SK-MEL-5 (cell line): ENCODE results near the gene SYNGR2. TPM values are rescaled to one million over a fixed set of nuclear protein-coding genes. Genes with fewer than 3 reads are reported as not detected.
"Not testable (repeated sequence)": the region's sequence is repeated elsewhere in the genome, so short reads cannot be mapped to it uniquely, and the experiment has no call there.

Source experiments
- DNase-seq: peaks from one replicate; pipeline ENCODE4 v3.0.0-alpha.2; 2016; ENCODE audit warnings: low read depth, low spot score
- in situ Hi-C: cut with HindIII; loops from 2 replicates; pipeline ENCODE4 v1.10.0; 2016; ENCODE audit warnings: low sequenced_read_pairs, high pct_unique_total_duplicates, low pct_unique_long_range_greater_than_20kb
- total RNA-seq: library from RNA; depleted of rRNA; stranded (reverse); fragments of >200 nt; shearing (Covaris generic); gene quantifications from 2 replicates; pipeline ENCODE4 v1.2.3, GENCODE V29; 2014

The SYNGR2 gene
- total RNA-seq, 1 experiment from 2014 or later: 68.5 TPM

DNA sequence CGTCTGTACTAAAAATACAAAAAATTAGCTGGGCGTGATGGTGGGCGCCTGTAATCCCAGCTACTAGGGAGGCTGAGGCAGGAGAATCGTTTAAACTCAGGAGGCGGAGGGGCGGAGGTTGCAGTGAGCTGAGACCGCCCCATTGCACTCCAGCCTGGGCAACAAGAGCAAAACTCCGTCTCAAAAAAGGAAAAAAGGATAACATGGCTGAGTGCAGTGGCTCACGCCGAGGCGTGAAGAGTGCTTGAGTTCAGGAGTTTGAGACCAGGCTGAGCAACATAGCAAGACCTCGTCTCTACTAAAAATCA lies 28.6 kb upstream of the SYNGR2 start:
- in situ Hi-C loops, DNase-seq: not testable (repeated sequence)

DNA sequence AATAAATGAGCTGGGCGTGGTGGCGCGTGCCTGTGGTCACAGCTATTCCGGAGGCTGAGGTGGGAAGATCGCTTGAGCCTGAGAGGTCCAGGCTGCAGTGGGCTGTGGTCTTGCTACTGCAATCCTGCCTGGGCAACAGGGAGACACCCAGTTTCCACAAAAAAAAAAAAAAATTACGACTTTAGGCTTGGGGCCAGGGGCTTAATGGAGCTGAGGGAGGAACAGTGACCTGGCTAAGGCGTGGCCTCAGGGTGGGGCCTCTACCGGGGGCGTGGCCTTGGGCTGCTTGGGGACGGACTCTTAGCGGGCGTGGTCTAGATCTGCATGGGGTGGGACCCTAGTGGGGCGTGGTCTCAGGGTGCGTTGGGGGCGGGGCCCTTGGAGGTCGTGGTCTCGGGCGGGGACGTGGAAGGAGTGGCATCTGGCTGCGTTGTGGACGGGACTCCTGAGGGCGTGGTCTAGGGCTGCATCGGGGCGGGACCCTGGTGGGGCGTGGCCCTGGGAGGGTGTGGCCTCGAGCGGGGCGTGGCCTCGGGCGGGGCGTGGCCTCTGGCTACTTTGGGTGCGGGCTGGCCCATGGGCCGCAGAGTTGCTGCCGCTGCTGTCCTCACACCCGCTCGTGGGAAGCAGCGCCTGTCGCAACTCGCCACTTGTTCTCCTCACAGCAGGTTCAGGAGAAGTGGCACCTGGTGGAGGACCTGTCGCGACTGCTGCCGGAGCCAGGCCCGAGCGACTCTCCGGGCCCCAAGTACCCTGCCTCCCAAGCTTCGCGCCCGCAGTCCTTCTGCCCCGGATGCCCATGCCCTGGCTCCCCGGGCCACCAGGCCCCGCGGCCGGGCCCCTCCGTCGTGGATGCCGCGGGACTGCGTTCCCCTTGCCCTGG lies 28.0 kb upstream of the SYNGR2 start:
- peak; percentile 100 for DNase-seq
- in situ Hi-C loops: no loop called here

DNA sequence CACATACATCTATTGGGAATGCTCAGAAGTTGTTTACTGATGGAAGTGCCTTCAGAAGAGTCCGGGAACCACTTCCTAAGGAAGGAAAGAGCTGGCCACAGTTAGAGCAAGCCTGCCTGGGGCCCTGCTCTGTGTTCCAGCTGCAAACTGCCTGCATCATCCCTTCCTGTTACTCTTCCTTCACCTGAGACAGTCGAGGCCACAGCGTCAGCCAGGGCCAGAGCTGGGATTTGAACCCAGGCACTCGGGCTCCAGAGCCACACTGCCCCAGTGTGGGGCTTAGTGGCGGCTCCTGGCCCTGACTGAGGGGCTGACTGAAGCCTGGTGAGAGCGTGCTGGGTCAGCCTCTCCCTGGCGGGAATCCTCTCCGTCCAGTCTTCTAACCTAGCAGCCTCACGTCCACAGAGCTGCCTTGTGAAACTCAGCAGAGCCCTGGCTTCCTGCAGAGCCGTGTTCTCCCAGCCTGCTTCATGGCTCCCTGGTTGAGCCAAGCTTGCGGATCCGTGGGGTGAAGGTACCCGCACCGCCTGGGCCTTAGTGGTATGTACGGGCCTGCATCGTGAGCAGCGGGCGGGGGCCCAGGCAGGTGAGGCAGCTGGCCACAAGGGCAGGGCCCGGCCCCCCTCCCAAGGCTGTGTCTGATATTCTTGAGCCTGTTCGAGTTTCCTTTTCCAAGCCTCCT lies 26.8 kb upstream of the SYNGR2 start:
- in situ Hi-C loops: no loop called here
- DNase-seq: no peak

DNA sequence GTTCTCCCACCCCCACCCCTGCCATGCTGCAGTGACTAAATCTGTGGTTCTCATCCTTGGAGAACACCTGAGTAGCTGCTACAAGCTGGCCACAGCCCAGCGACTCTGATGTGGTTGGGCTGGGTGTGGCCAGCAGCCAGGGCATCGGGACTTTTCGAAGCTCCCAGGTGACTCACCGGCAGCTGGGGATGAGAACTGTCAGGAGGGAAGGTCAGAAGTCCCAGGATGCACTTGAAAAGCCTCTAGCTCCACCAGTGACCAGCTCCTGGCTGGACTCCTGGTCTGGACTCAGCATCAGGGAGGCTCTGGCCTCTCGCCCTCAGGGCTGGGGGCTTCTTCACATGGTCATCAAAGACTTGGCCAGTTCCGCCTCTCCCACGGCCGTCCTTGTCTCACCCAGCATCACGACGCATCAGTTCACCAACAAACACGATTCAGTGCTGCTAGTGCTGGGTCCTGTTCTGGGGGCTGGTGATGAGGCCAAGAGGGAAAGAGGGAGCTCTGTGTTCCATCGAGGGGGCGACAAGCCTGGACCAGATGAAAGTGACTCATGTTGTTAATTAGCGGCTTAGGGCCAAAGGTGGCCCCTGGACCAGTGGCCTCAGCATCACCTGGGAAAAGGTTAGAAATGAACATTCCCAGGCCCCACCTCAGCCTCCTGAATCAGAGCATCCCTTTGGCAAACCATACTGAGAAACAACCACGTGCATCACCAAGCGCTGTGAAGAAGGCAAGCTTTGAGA lies 26.1 kb upstream of the SYNGR2 start:
- in situ Hi-C loops: no loop called here
- no peak for DNase-seq

DNA sequence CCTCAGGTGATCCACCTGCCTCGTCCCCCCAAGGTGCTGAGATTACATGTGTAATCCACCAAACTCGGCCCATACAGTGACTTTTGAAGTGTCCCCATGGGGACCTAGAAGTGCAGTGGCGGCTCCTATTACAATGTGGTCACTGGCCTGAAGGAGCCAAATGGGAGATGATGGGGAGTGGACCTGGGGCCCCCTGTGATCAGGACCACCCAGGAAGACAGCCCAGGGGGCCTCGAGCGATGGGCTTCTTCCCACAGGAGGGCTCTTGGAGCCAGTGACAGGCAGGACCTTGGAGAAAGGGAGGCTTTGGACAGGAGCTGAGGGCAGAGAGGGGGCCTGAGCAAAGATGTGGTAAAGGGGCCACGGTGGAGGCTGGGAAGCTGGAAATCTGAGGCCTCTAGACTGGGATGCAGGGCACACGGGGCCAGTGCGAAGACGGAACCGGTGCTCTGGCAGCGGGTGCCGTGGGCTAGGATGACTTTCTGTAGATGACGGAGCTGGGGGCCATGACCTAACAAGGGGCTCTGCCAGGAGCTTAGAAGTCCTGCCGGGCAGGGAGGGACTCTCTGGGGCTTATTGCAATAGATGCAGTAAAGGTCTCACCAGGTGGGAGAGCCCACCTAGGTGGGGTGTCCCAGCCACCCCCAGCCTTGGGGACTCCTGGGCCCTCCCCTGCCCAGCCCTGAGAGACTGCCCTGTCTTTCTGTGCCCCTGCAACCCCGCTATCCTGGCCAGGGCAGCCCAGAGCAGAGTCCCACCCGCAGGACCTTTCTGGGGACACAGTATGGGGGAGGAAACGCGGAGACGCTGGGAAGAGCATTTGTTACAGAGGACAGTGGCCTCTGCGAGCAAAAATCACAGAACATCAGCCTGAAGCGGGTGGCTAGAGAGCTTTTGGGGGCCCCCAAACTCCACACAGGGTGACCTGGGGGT lies 24.9 kb upstream of the SYNGR2 start:
- in situ Hi-C loops: no loop called here

DNA sequence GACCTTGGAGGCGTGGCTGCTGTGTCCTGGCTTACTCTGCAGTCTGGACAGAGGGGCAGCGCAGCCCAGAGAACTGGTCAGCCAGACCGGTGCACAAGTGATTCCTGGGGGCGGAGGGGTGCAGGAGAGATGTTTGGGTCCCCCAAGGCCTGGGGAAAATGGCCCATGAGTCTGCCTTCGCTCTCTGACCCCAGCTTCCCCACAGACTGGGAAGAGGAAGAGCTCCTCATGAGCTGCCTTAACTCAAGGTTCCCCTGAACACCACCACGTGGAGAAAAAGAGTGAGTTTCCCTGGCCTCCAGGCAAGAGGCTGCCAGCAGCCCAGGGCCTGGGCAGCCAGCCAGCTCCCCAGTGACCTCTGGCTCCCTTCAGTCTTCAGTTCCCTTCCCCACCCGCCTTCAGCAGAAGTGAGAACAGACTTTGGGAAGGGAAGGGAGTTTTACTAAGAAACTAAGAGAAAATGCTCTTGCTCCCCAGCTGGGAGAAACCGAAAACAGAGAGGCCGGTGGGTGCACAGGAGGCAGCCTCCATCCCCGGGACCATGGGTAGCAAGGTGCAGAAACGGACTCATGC lies 24.1 kb upstream of the SYNGR2 start:
- peak; percentile 69 for DNase-seq
- in situ Hi-C loops: no loop called here

More for the DNA sequence above, 24.9 kb upstream of the SYNGR2 start:
- DNase-seq: no peak

DNA sequence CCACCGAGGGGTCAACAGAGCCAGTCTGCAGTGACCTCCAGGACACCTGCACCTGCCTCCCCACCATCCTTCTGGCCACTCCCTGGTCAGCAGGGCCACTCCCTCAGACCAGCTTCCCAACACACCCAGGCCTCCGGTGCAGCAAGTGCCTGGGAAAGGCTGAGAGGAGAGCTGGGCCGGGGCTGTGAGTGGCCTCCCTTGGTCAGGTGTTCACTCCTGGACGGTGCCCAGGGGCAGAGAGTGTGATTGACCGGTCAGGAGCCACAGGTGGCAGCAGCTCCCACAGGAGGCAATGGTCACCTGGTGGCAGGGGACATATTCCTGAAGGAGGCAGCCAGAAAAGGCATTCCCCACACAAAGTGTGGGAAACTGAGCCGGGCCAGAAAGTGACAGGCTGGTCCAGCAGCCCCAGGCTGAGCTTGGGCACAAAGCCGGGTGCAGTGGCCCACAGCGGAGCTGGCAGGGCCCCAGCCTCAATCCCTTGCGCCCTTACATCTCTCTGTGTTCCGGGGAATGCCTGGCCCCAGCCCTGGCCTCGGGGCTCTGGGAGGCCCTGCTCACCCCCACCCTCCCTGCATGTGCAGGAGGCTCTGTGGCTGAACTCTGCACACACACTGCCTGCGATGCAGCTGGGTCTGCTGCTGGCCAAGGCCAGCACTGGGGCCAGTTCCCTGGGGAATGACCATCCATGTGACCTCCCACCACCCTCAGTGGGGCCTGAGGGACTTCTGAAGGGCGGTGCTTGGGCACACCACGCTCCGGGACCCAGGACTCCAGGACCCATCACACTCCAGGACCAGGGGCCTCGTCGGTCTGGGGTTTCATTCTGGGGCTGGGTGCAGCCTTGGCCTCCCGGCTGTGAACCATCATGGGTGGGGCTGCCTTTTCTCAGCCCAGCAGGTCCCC lies 23.4 kb upstream of the SYNGR2 start:
- no peak for DNase-seq
- in situ Hi-C loops: no loop called here

DNA sequence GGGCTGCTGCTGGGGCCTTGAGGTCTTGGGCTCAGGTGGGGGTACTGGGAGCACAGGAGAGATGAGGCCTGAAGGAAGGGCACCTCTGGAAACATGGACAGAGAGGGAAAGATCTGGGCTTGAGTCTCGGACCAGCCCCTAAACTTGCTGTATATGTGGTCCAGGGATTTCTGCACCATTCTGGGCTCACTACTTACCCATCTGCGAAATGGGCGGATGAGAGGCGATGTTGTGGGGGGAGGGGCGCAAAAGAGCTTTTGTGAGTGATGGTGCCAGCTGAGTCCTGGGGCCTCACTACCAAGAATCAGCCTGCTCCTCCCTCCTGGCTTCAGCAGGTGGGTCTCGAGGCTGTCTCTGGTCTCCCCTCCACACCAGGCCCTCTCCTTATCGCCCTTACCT lies 21.9 kb upstream of the SYNGR2 start:
- DNase-seq: no peak
- in situ Hi-C loops: no loop called here

DNA sequence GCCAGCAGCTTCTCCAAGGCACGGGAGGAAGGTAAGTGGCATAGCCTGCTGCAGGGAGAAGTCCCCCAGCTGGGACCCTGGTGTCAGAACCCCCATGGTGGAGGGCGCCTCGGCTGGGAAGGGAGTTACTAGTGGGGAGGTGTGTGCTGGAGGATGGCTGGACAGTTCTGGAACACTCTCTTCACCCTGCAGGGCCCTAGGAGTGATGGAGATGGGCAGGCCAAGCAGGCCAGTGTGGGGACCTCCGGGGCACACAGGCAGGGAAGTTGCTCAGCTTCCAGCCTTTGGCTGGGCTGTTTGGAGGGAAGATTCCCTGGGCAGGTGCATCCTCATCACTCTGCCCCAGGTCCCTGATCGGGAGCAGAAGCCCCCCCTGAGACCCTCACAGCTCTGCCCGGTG lies 21.5 kb upstream of the SYNGR2 start:
- in situ Hi-C loops: no loop called here
- no peak for DNase-seq

DNA sequence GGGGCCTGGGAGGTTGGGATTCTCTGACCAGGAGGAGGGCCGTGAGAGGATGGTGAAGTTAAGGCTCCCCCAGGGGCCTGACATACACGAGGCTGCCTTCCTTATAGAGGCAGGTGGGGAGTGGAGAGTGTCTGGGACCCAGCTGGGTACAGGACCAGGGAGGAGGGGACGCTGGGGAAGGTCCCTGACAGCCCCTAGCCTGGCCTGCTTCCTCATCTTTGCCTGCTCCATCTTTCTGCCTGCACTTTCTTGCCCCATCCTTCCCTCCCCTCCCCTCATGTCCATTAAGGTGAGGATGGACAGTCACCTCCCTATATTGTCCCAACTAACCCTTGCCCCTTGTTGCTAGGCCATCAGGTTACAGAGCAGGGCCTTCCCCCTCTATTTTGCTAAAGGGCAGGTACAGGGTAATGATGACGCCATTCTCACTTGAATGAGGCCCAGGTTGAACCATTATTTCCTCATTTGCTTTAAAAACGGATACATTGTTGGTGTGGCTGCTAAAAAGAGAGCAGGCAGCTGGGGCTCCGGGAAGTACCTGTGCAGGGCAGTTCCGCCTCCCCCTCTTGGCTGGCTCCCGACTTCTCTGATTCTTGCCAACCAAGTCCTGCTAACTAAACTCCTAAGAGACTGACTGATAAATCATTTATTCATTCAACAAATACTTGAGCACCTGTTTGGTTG lies 20.9 kb upstream of the SYNGR2 start:
- in situ Hi-C loops: no loop called here
- no peak for DNase-seq

DNA sequence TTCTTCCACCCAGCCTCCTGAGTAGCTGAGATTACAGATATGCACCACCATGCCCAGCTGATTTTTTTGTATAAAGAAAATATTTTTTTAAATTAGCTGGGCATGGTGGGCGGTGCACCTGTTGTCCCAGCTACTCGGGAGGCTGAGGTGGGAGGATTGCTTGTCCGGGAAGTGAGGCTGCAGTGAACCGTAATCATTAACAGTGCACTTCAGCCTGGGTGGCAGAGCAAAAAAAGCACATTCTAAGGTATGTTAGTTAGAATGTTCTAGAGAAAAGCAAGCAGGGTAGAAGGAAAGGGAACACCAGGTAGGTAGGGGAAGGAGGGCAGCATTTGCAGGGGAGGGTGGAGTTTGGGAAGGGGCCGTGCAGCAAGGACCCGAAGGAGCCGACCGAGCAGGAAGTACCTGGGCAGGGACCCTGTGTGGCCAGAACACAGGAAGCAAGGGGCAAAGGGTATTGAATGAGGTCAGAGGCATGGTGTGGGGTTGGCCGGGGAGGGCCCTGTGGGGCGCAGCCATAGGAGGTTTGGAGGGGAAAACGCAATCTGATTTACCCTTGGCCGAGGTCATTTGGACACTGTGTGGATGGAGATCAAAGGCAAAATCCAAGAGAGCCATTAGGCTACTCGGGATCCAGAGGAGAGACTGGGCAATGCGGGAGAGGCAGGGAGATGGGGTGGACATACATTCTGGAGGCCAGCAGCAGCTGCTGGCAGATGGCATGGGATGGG lies 19.9 kb upstream of the SYNGR2 start:
- in situ Hi-C loops: no loop called here
- DNase-seq: no peak

DNA sequence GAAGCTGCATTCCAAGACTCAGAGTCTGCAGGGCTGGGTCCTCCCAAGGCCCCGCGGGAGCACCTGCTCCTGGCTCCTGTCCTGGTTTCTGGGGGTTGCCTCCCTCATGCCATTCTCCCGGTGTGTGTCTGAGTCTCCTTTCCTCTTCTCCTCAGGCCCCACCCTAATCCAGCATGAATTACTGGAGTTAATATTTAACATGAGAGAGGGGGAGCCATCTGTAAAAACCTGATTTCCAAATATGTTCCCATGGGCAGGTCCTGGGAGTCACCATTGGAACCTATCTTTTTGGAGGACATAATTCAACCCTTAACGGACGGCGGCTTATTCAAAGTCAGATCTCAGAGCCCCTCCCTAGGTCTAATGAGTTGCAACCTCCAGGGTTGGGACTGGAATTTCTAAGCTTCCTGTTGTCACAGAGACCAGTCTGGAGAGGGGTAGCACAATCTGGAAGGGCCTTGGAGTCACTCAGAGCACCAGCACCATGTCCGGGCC lies 16.8 kb upstream of the SYNGR2 start:
- in situ Hi-C loops: no loop called here
- no peak for DNase-seq

DNA sequence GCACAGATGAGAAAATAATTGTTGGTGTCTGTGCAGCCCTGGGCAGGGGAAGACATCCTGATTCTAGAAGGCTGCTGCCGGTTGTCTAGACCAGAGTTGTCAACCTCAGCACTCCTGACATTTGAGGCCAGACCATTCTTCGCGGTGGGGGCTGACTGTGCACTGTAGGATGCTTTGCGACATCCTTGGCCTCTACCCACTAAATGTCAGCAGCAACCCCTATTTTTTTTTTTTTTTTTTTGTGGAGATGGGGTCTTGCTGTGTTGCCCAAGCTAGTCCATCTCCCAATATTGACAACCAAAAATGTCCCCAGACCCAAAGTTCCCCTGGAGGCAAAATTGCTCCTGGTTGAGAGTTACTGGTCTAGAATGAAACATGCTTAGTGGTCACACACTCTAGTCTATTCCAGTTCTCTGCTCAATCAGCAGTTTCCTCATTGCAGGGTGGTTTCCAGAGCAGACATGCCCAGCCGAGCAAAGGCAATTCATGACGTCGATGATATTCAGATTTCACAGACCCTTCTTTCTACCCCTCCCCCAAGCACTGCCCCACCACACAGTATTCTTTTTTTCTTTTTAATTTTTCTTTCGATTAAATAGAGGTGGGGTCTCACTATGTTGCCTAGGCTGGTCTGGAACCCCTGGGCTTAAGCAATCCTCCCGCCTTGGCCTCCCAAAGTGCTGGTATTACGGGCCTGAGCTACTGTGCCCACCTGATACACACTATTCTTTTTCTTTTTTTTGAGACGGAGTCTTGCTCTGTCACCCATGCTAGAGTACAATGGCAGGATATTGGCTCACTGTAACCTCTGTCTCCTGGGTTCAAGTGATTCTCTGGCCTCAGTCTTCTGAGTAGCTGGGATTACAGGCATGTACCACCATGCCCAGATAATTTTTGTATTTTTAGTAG lies 13.2 kb upstream of the SYNGR2 start:
- in situ Hi-C loops: no loop called here
- no peak for DNase-seq

DNA sequence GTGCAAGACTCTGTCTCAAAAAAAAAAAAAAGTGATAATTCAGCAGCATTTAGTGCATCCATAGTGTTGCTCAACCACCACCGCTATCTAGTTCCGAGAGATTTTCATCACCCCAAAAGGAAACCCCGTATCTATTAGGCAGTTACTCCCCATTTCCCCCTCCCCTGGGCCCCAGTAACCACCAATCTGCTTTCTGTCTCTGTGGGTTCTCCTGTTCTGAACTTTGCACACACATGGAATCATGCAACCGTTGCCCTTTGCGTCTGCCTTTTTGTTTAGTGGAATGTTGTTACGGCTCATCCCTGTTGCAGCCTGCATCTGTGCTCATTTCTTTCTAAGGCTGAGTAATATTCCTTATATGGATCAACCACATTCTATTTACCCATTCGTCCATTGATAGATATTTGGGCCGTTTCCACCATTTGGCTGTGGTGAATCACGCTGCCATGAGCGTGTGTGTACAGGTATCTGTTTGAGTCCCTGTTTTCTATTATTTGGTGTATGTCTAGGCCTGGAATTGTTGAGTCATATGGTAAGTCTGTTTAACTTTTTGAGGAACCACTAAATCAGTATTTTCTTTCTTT lies 8.7 kb upstream of the SYNGR2 start:
- in situ Hi-C loops: no loop called here
- DNase-seq: no peak
